Measurements from ENCODE around the gene SLIT3. TPM values are rescaled to one million over a fixed set of nuclear protein-coding genes. Genes with fewer than 3 reads are reported as not detected.
A peak's percentile ranks its signal among the peaks of the same experiment; 100 is the strongest.

SLIT3 gene
- total and polyA plus RNA-seq, 2 experiments from 2014 or later, result 58.4 to 96.7 TPM

DNA sequence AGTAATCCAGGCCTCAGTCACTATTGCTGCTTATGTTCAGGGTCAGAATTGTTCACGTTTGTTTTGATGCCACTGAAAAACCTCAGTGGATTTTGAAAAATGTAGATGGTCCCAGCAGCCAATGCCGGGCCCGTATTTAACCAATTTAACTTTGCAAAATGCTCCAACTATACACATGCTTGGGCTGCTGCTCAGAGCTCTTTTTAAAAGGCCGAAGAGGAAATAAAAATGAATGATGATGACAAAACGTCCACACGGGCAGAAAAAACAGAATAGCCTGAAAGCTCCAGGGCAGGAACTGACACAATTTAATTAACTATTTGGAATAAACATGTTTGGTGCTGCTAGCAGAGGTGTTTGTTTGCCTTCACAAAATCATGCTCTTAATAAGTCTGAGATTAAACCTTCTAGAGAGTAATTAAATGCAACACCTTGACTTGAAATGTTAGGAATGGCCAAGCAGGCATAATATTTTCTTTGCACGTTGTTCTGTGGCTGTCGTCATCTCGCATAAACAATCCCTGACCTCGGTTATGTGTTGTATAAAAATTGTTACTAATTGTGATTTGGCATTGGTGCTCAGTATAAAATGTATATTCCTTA lies 152.7 kb downstream of the SLIT3 start:
- WGBS (ENCODE audit: low lambda C conversion rate, missing lambda C conversion rate), result 57% methylated on average over 10 of the region's 10 CpGs
- H3K79me2 ChIP-seq, result peaks cover 6% of the 10 kb centered on the region
- H3K4me3 ChIP-seq, result no peak overlapping the region
- no peaks in the 10 kb centered on the region for H3K9me2 ChIP-seq (replicated peaks; ENCODE audit: insufficient read depth)
- no peaks in the 10 kb centered on the region for H3K9me3 ChIP-seq (ENCODE audit: low read depth)
- no peaks in the 10 kb centered on the region for H3K27me3 ChIP-seq
- TF ChIP-seq EZH2phosphoT487 (IDR thresholded peaks at IDR 0.05; ENCODE audit: low read depth, severe bottlenecking, unreplicated experiment), result no peak
- TF ChIP-seq, protein P1, sequence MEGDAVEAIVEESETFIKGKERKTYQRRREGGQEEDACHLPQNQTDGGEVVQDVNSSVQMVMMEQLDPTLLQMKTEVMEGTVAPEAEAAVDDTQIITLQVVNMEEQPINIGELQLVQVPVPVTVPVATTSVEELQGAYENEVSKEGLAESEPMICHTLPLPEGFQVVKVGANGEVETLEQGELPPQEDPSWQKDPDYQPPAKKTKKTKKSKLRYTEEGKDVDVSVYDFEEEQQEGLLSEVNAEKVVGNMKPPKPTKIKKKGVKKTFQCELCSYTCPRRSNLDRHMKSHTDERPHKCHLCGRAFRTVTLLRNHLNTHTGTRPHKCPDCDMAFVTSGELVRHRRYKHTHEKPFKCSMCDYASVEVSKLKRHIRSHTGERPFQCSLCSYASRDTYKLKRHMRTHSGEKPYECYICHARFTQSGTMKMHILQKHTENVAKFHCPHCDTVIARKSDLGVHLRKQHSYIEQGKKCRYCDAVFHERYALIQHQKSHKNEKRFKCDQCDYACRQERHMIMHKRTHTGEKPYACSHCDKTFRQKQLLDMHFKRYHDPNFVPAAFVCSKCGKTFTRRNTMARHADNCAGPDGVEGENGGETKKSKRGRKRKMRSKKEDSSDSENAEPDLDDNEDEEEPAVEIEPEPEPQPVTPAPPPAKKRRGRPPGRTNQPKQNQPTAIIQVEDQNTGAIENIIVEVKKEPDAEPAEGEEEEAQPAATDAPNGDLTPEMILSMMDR (IDR thresholded peaks at IDR 0.05; ENCODE audit: poor library complexity), result no peak
- no peak for TF ChIP-seq EZH2 (IDR thresholded peaks at IDR 0.05; ENCODE audit: borderline replicate concordance)
- peak overlapping the region; percentile 37 for H3K4me2 ChIP-seq
- no peak overlapping the region for H3K27ac ChIP-seq
- DNase-seq (ENCODE audit: low spot score), result no peak
- no peaks in the 10 kb centered on the region for H3K36me3 ChIP-seq (replicated peaks; ENCODE audit: insufficient read depth, low read depth)
- no peak overlapping the region for H2AFZ ChIP-seq
- peaks cover 47% of the 10 kb centered on the region for H3K4me1 ChIP-seq (ENCODE audit: insufficient read depth)
- no peaks in the 10 kb centered on the region for H4K20me1 ChIP-seq (ENCODE audit: insufficient read depth, poor library complexity, severe bottlenecking)

- 71% methylated on average over 4 of the region's 4 CpGs for WGBS (ENCODE audit: low lambda C conversion rate, missing lambda C conversion rate)
- Histone ChIP-seq H3K4me1 (ENCODE audit: insufficient read depth) (peaks cover 42% of the 10 kb centered on the region), H3K9me2 (replicated peaks; ENCODE audit: insufficient read depth) (no peaks in the 10 kb centered on the region), H3K27ac (no peak overlapping the region), H3K9me3 (ENCODE audit: low read depth) (no peaks in the 10 kb centered on the region), H3K4me2 (peak overlapping the region; percentile 37), H3K79me2 (peaks cover 6% of the 10 kb centered on the region), H3K36me3 (replicated peaks; ENCODE audit: insufficient read depth, low read depth) (no peaks in the 10 kb centered on the region), H3K4me3 (no peak overlapping the region), H3K27me3 (no peaks in the 10 kb centered on the region), H4K20me1 (ENCODE audit: insufficient read depth, poor library complexity, severe bottlenecking) (no peaks in the 10 kb centered on the region), H2AFZ (no peak overlapping the region)
- DNase-seq (ENCODE audit: low spot score), result no peak
- TF ChIP-seq EZH2 (IDR thresholded peaks at IDR 0.05; ENCODE audit: borderline replicate concordance) (no peak), EZH2phosphoT487 (IDR thresholded peaks at IDR 0.05; ENCODE audit: low read depth, severe bottlenecking, unreplicated experiment) (no peak)
- TF ChIP-seq, protein P1 (IDR thresholded peaks at IDR 0.05; ENCODE audit: poor library complexity), result no peak
Observed at GRCh38 chr5:169147534-169147933, 153.4 kb downstream of the SLIT3 start.

DNA sequence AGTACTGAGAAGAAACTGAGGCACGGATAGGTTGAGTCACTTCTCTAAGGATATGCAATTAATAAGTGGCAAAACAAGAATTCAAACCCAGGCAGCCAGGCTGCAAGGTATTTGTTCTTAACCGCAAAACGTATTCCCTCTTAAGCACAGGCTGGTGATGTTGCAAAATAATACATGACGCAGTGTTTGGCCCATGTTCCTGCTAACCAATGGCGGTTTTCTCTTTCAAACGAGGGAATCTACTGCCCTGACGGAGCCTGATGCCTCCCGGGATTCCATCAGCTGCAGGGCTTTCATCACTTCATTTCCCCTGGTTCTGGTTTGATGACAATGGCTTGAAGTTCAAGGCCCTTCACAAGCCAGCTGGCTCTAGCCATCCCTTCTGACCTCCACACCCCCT lies 154.8 kb downstream of the SLIT3 start:
- TF ChIP-seq EZH2 (IDR thresholded peaks at IDR 0.05; ENCODE audit: borderline replicate concordance) (no peak), EZH2phosphoT487 (IDR thresholded peaks at IDR 0.05; ENCODE audit: low read depth, severe bottlenecking, unreplicated experiment) (no peak)
- TF ChIP-seq, protein P1 (IDR thresholded peaks at IDR 0.05; ENCODE audit: poor library complexity), result no peak
- Histone ChIP-seq H3K9me2 (replicated peaks; ENCODE audit: insufficient read depth) (no peaks in the 10 kb centered on the region), H2AFZ (no peak overlapping the region), H3K36me3 (replicated peaks; ENCODE audit: insufficient read depth, low read depth) (no peaks in the 10 kb centered on the region), H3K79me2 (peaks cover 6% of the 10 kb centered on the region), H3K4me2 (no peak overlapping the region), H3K4me3 (no peak overlapping the region), H3K27ac (no peak overlapping the region), H3K27me3 (no peaks in the 10 kb centered on the region), H3K4me1 (ENCODE audit: insufficient read depth) (peaks cover 40% of the 10 kb centered on the region), H3K9me3 (ENCODE audit: low read depth) (no peaks in the 10 kb centered on the region), H4K20me1 (ENCODE audit: insufficient read depth, poor library complexity, severe bottlenecking) (no peaks in the 10 kb centered on the region)
- 87% methylated on average over 8 of the region's 8 CpGs for WGBS (ENCODE audit: low lambda C conversion rate, missing lambda C conversion rate)
- DNase-seq (ENCODE audit: low spot score), result no peak
